Coronary artery (tissue), 2 donors: Measurements from ENCODE around the gene CCDC86.

Source experiments
- DNase-seq: peaks from one replicate; pipeline ENCODE4 v3.0.0-alpha.2; 2017; ENCODE audit warnings: low spot score
- H3K27ac ChIP-seq, 2 donors: fragments of 200-600 bp; sonication (generic); one replicate each; pipeline ENCODE4 v1.5.1; 2016 to 2019
- H3K4me3 ChIP-seq: fragments of 200-600 bp; sonication (generic); 2 replicates; pipeline ENCODE4 v1.5.1; 2016; ENCODE audit warnings: mild to moderate bottlenecking, moderate library complexity
- CTCF ChIP-seq: fragments of 200-600 bp; sonication (generic); IDR thresholded peaks from one replicate; pipeline ENCODE4 v1.5.1; 2019; ENCODE audit warnings: antibody characterized with exemption

CCDC86 gene

GRCh38 chr11:60866911-60867870 lies 25.3 kb downstream of the CCDC86 start, which contains the start of gene ZP1:
TSS of gene ZP1 (plus strand) at chr11:60867542. CDS start at chr11:60867562, 20 bp downstream.
- no peak within 1 kb of the TSS for H3K27ac ChIP-seq
- TF ChIP-seq CTCF = no peak
- no peak within 1 kb of the TSS for H3K4me3 ChIP-seq
- no peak for DNase-seq

- TF ChIP-seq CTCF = no peak
- no peak for DNase-seq
- no peak overlapping the region for H3K27ac ChIP-seq
Observed at GRCh38 chr11:60867871-60868681, 26.2 kb downstream of the CCDC86 start.

GRCh38 chr11:60868682-60869450 lies 27.0 kb downstream of the CCDC86 start:
- TF ChIP-seq CTCF = no peak
- DNase-seq = no peak

More at GRCh38 chr11:60867871-60868681, 26.2 kb downstream of the CCDC86 start:
- no peak overlapping the region for H3K4me3 ChIP-seq

GRCh38 chr11:60869451-60869825 lies 27.5 kb downstream of the CCDC86 start:
- H3K4me3 ChIP-seq = no peak overlapping the region
- no peak overlapping the region for H3K27ac ChIP-seq
- TF ChIP-seq CTCF = no peak
- DNase-seq = no peak

More at GRCh38 chr11:60868682-60869450, 27.0 kb downstream of the CCDC86 start:
- no peak overlapping the region for H3K4me3 ChIP-seq
- no peak overlapping the region for H3K27ac ChIP-seq

GRCh38 chr11:60870276-60870675 lies 28.4 kb downstream of the CCDC86 start:
- no peak overlapping the region for H3K4me3 ChIP-seq
- TF ChIP-seq CTCF = no peak
- no peak overlapping the region for H3K27ac ChIP-seq
- DNase-seq = no peak

- Histone ChIP-seq H3K4me3 (no peak overlapping the region), H3K27ac (no peak overlapping the region)
- no peak for DNase-seq
- TF ChIP-seq CTCF = no peak
Observed at GRCh38 chr11:60870733-60871377, 28.9 kb downstream of the CCDC86 start.
